ENCODE results near the gene H1-8.
A peak's percentile ranks its signal among the peaks of the same experiment; 100 is the strongest.

H1-8 gene

DNA sequence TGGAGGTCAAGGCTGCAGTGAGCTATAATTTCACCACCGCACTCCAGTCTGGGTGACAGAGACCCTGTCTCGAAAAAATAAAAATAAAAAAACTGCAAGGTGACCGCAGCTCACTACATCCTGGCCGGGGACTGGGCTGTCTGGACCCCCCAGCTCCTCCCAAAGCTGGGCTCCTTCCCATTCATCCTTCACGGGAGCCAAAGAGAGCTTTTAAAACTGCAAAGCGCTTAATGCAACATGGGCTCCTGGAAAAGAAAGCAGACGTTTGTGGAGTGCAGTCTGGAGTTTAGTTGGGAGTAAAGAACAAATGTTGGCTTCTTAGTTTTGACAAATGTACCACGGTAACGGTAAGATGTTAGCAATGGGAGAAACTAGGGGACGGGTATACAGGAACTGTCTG lies 51.4 kb downstream of the H1-8 start:
- Histone ChIP-seq H3K27ac (ENCODE audit: low read depth, low read length) (0 out of 2 replicates have a peak overlapping the region, but pooled peaks have one; percentile 82), H3K79me2 (ENCODE audit: control insufficient read depth, insufficient read depth, low read length, unreplicated experiment) (peaks cover 82% of the 10 kb centered on the region), H3K4me3 (ENCODE audit: low read depth, low read length) (no peak overlapping the region), H3K27me3 (ENCODE audit: insufficient read depth, low read length) (no peaks in the 10 kb centered on the region), H2AFZ (ENCODE audit: low read length, unreplicated experiment) (no peak overlapping the region), H3K36me3 (ENCODE audit: insufficient read depth, low read length) (no peaks in the 10 kb centered on the region), H3K4me1 (ENCODE audit: control insufficient read depth, insufficient read depth, low read length, unreplicated experiment) (peaks cover 58% of the 10 kb centered on the region)

DNA sequence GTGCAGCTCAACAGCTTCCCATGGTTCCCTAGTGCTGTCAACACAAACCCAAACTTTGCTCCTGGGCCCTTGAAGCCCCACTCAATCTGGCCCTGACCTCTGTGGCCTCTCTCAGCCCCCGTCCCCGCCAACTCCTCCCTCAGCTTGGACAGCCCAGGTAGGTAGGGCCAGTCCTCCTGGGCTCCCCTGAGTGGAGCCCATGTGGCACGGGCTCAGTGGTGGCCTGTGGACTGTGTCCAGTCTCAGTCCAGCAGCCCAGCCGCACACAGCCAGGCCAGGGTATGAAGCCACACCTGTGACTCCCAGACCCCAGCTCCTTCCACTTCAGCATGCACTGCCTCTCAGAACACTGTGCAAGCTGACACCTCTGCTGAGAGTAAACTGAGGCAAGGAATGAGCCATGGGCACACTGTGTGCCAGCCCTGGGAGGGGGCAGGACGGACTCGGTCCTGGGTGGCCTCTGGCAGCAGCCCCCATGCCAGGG lies 52.0 kb downstream of the H1-8 start:
- no peaks in the 10 kb centered on the region for H3K36me3 ChIP-seq (ENCODE audit: insufficient read depth, low read length)
- H3K4me3 ChIP-seq (ENCODE audit: low read depth, low read length): no peak overlapping the region
- H3K79me2 ChIP-seq (ENCODE audit: control insufficient read depth, insufficient read depth, low read length, unreplicated experiment): peaks cover 83% of the 10 kb centered on the region
- H3K4me1 ChIP-seq (ENCODE audit: control insufficient read depth, insufficient read depth, low read length, unreplicated experiment): peaks cover 64% of the 10 kb centered on the region
- H2AFZ ChIP-seq (ENCODE audit: low read length, unreplicated experiment): no peak overlapping the region
- peak overlapping the region; percentile 82; the same call in 1 of the 2 replicates for H3K27ac ChIP-seq (ENCODE audit: low read depth, low read length)
- no peaks in the 10 kb centered on the region for H3K27me3 ChIP-seq (ENCODE audit: insufficient read depth, low read length)

DNA sequence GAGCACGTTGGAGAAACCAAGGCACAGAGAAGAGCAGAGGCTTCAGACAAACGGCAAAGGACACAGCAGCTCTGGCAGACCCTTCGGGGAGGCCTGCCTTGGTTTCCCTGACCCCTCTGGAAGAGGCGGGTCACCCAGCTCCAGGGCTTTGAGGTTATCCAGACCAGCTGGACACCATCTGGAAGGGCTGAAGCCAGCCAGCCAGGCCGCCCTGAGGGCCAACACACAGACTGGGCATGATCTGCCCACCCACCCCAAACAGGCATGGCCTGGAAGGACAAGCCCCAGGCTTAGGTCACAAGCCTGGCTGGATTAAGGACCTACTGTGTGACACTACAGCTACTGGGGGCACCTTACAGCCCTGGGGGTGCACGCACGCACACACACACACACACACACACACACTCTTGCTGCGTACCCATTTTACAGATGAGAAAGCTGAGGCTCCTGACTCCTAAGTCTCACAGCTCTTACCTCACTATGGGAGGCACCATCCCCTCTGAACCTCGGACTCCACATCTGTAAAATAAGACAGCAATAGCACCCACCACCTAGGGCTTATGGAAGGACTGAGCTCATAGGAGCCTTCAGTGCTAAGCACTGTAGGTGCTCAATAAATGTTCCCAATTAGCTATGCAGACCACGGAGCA lies 52.7 kb downstream of the H1-8 start:
- no peaks in the 10 kb centered on the region for H3K27me3 ChIP-seq (ENCODE audit: insufficient read depth, low read length)
- peaks cover 86% of the 10 kb centered on the region for H3K79me2 ChIP-seq (ENCODE audit: control insufficient read depth, insufficient read depth, low read length, unreplicated experiment)
- no peaks in the 10 kb centered on the region for H3K36me3 ChIP-seq (ENCODE audit: insufficient read depth, low read length)
- H3K4me1 ChIP-seq (ENCODE audit: control insufficient read depth, insufficient read depth, low read length, unreplicated experiment): peaks cover 68% of the 10 kb centered on the region
- H2AFZ ChIP-seq (ENCODE audit: low read length, unreplicated experiment): no peak overlapping the region
- peak overlapping the region; percentile 82 for H3K27ac ChIP-seq (ENCODE audit: low read depth, low read length)
- H3K4me3 ChIP-seq (ENCODE audit: low read depth, low read length): no peak overlapping the region

DNA sequence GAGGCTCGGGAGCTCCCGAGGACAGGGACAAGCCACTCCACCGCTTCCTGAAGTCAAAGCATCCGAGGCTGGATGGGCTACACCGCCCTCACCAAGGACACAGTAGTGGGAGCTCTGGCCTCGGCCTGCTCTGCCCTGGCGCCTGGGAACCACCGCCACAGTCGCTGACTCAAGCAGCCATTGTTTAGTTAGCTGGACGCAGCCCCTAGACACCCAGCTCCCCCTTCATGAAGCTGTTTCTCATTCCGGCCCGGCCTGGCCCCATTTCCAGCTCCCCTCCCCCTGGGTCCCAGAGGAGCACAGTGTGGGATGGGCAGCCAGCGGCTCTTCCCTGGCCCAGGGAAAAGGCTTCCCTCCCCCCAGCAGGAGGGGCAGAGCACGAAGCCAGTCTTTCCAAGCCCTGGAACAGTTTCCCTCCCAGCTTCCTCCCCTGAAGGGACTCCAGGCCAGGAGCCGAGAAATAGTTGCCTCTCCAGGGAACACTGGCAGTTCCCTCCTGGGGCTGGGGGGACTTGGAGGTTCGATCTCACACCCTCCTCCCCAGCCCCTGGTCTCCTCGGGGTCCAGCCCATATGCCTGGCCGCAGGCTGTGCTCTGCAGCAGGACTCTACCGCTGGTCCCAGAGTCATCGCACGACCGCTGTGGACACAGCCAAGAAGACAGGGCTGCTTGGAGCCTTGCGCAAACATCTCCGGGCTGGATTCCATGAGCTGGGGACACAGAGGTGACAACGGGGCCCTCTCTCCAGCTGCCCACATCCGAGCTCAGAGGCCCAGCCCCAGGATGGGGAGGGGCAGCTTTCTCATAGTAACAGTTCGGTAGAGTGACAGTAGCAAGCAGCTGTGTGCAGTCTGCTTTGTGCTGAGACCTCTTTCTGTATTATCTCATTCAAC lies 53.5 kb downstream of the H1-8 start:
- Histone ChIP-seq H3K4me1 (ENCODE audit: control insufficient read depth, insufficient read depth, low read length, unreplicated experiment) (peaks cover 68% of the 10 kb centered on the region), H3K27ac (ENCODE audit: low read depth, low read length) (peak overlapping the region; percentile 82), H3K79me2 (ENCODE audit: control insufficient read depth, insufficient read depth, low read length, unreplicated experiment) (peaks cover 86% of the 10 kb centered on the region), H2AFZ (ENCODE audit: low read length, unreplicated experiment) (no peak overlapping the region), H3K27me3 (ENCODE audit: insufficient read depth, low read length) (no peaks in the 10 kb centered on the region), H3K4me3 (ENCODE audit: low read depth, low read length) (peak overlapping the region; percentile 52), H3K36me3 (ENCODE audit: insufficient read depth, low read length) (no peaks in the 10 kb centered on the region)

DNA sequence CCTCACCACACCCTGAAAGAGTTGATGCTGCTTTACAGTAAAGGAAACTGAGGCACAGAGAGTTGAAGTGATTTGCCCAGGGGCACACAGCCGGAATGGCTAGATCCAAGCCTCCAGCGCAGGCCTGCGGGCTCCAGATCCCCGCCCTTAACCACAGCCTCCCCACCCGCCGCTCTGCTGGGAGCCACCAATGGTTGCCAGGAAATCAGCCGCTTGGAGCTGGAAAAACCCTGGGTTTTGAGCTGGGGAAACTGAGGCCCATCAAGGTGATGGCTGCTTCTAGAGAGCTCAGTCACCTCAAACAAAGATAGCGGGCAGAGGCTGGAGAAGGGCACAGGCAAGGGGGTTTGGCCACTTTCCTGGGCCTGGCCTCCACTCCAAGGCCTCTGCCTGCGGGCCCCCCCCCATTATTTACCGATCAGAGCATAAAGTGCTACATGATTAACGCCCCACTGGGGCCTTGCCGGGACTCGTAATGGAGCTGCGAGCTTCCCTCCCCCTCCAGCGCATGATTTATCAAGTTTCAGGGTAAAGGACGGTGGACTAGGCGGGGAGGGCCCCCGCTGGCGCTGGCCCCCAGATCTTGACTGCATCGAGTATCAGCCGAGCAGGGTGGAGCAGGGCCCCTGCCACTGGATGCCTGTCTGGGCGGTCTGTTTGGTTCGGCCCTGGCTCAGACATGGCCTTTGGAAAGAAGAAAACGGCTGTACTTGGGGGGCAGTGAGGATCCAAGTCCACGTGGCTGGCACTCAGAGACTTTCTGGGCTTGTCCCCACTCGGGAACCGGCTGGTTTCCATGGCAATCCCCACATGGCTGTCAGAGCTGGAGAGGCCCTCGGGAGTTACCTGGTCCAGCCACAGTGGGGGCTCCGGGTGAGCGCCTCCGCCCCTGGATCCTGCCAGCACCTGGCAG lies 54.4 kb downstream of the H1-8 start:
- Histone ChIP-seq H3K27ac (ENCODE audit: low read depth, low read length) (peak overlapping the region; percentile 82), H3K4me1 (ENCODE audit: control insufficient read depth, insufficient read depth, low read length, unreplicated experiment) (peaks cover 64% of the 10 kb centered on the region), H2AFZ (ENCODE audit: low read length, unreplicated experiment) (peak overlapping the region; percentile 9), H3K79me2 (ENCODE audit: control insufficient read depth, insufficient read depth, low read length, unreplicated experiment) (peaks cover 87% of the 10 kb centered on the region), H3K4me3 (ENCODE audit: low read depth, low read length) (peak overlapping the region; percentile 52), H3K36me3 (ENCODE audit: insufficient read depth, low read length) (no peaks in the 10 kb centered on the region), H3K27me3 (ENCODE audit: insufficient read depth, low read length) (no peaks in the 10 kb centered on the region)

DNA sequence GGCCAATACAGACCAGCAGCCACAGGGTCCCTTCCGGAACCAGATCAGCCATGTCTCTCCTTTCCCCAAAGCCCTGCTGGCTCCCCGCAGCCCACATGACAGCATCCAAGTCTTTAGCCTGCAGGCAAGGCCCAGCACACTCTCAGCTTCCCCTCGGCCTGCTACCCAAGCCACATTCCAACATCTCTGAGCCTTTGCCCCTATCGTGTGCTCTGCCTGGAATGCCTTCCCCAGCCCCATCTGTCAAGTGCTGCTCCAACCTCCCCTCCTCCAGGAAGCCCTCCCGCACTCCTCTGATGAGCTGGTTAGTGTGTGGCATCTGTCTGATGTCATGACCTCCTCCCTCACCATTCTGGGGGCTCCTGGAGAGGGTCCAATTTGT lies 55.0 kb downstream of the H1-8 start:
- H2AFZ ChIP-seq (ENCODE audit: low read length, unreplicated experiment): peak overlapping the region; percentile 9
- no peaks in the 10 kb centered on the region for H3K36me3 ChIP-seq (ENCODE audit: insufficient read depth, low read length)
- peak overlapping the region; percentile 52; the same call in 1 of the 2 replicates for H3K4me3 ChIP-seq (ENCODE audit: low read depth, low read length)
- H3K27ac ChIP-seq (ENCODE audit: low read depth, low read length): peak overlapping the region; percentile 82
- H3K79me2 ChIP-seq (ENCODE audit: control insufficient read depth, insufficient read depth, low read length, unreplicated experiment): peaks cover 87% of the 10 kb centered on the region
- H3K4me1 ChIP-seq (ENCODE audit: control insufficient read depth, insufficient read depth, low read length, unreplicated experiment): peaks cover 64% of the 10 kb centered on the region
- H3K27me3 ChIP-seq (ENCODE audit: insufficient read depth, low read length): no peaks in the 10 kb centered on the region

DNA sequence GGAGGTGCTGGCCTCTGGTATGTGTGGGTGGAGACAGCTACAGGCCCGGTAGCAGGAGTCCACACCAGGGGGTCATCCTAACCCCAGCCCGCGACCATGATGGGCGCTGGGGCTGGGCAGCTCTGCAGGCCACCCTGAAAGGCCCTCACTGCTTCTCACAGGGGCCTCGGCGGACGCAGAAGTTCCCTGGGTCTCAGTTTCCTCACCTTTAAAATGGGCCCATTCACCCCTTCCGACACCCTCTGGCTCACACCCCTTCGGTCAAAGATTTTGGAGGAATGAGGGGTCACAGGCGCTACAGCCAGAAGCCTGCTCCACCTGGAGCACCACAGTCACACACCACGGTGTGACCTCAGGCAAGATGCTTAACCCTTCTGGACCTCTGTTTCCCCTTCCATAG lies 55.5 kb downstream of the H1-8 start:
- peaks cover 63% of the 10 kb centered on the region for H3K4me1 ChIP-seq (ENCODE audit: control insufficient read depth, insufficient read depth, low read length, unreplicated experiment)
- no peak overlapping the region for H2AFZ ChIP-seq (ENCODE audit: low read length, unreplicated experiment)
- H3K27ac ChIP-seq (ENCODE audit: low read depth, low read length): peak overlapping the region; percentile 82
- no peak overlapping the region for H3K4me3 ChIP-seq (ENCODE audit: low read depth, low read length)
- H3K27me3 ChIP-seq (ENCODE audit: insufficient read depth, low read length): no peaks in the 10 kb centered on the region
- H3K79me2 ChIP-seq (ENCODE audit: control insufficient read depth, insufficient read depth, low read length, unreplicated experiment): peaks cover 87% of the 10 kb centered on the region
- no peaks in the 10 kb centered on the region for H3K36me3 ChIP-seq (ENCODE audit: insufficient read depth, low read length)

DNA sequence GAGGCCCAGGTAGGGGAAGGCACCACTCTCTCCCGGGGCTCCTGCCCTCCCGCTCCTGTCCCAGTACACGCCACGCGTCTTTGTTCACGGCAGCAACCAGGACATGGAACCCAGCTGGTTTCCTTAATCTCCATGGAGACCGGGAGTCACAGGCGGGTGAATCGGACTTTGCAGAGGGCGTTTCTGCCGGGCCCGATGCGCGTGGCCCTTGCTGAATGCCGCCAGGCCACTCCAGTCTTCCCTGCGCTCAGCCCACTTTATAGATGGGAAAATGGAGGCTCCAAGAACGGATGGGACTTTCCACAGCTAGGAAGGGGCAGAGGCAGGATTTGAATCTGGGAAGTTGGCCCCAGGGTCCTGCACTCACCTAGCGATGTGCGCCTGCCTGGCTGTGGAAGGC lies 56.1 kb downstream of the H1-8 start:
- Histone ChIP-seq H3K4me3 (ENCODE audit: low read depth, low read length) (no peak overlapping the region), H3K79me2 (ENCODE audit: control insufficient read depth, insufficient read depth, low read length, unreplicated experiment) (peaks cover 87% of the 10 kb centered on the region), H3K27ac (ENCODE audit: low read depth, low read length) (peak overlapping the region; percentile 82), H3K4me1 (ENCODE audit: control insufficient read depth, insufficient read depth, low read length, unreplicated experiment) (peaks cover 66% of the 10 kb centered on the region), H3K27me3 (ENCODE audit: insufficient read depth, low read length) (no peaks in the 10 kb centered on the region), H3K36me3 (ENCODE audit: insufficient read depth, low read length) (no peaks in the 10 kb centered on the region), H2AFZ (ENCODE audit: low read length, unreplicated experiment) (no peak overlapping the region)

DNA sequence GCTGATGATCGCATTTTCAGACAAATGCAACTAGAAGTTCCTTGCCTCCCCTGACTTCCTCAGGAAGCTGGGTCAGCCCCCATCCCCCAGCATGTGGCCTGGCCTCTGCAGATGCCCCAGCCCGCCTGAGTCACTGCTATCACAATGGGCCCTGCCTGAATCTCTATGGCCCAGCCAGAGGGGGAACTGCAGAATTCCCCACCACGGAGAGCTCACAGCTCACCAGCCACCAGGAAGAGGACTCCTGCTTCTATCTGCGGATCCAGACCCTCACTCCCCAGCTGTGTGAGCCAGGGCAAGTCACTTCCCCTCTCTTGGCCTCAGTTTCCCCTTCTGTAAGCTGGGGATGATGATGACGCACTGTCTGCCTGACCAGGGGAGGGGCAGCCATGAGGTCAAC lies 56.6 kb downstream of the H1-8 start:
- Histone ChIP-seq H3K36me3 (ENCODE audit: insufficient read depth, low read length) (no peaks in the 10 kb centered on the region), H3K4me1 (ENCODE audit: control insufficient read depth, insufficient read depth, low read length, unreplicated experiment) (peaks cover 71% of the 10 kb centered on the region), H3K79me2 (ENCODE audit: control insufficient read depth, insufficient read depth, low read length, unreplicated experiment) (peaks cover 87% of the 10 kb centered on the region), H3K27me3 (ENCODE audit: insufficient read depth, low read length) (no peaks in the 10 kb centered on the region), H3K27ac (ENCODE audit: low read depth, low read length) (peak overlapping the region; percentile 82), H2AFZ (ENCODE audit: low read length, unreplicated experiment) (no peak overlapping the region), H3K4me3 (ENCODE audit: low read depth, low read length) (no peak overlapping the region)

DNA sequence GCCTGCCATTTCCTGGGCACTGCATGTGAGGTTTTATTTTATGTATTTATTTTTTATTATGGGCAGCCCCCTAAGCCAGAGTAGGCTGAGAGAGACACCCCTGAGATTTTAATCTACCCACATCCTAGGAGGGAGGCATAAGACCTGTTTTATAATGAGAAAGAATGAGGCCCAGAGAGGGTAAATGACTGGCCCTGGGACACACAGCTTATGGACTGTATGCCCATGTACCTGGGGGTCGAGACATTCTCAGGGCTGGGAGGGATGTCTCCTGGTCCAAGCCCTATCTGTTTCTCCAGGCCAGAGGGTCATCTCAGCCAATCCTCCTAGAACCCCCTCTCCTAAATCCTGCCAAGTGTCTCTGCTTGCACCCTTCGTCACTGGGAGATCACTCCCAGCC lies 57.4 kb downstream of the H1-8 start:
- H3K4me3 ChIP-seq (ENCODE audit: low read depth, low read length): no peak overlapping the region
- peaks cover 74% of the 10 kb centered on the region for H3K4me1 ChIP-seq (ENCODE audit: control insufficient read depth, insufficient read depth, low read length, unreplicated experiment)
- peaks cover 87% of the 10 kb centered on the region for H3K79me2 ChIP-seq (ENCODE audit: control insufficient read depth, insufficient read depth, low read length, unreplicated experiment)
- no peaks in the 10 kb centered on the region for H3K27me3 ChIP-seq (ENCODE audit: insufficient read depth, low read length)
- H3K27ac ChIP-seq (ENCODE audit: low read depth, low read length): peak overlapping the region; percentile 53
- no peak overlapping the region for H2AFZ ChIP-seq (ENCODE audit: low read length, unreplicated experiment)
- H3K36me3 ChIP-seq (ENCODE audit: insufficient read depth, low read length): no peaks in the 10 kb centered on the region
